ENCODE results near the gene KDM6B. TPM values are rescaled to one million over a fixed set of nuclear protein-coding genes. Genes with fewer than 3 reads are reported as not detected.
A peak's percentile ranks its signal among the peaks of the same experiment; 100 is the strongest.

Gene KDM6B
- total RNA-seq, 4 donors from 2014 or later = 7.5 to 10.8 (median 9.7) TPM

DNA sequence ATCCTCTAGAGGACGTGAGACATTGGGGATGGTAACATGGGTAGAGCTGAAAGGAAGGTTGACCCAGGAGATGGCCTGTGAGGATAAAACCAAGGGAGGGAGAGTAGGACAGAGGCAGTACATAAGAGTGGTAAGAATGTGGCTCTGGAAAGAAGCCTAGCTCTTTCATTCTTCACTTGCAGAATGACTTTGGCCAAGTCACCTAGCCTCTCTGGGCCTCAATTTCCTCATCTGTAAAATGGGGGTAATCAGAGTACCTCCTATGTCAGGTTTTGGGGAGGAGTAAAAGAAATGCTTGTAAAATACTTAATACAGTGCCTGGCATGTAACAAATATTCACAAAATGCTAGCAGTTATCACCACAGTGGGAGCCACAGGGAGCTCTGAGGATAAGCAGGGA is 6.9 kb downstream of the KDM6B start:
- no peaks in the 10 kb centered on the region for H3K27me3 ChIP-seq
- no peaks in the 10 kb centered on the region for H3K9me3 ChIP-seq
- WGBS, 2 donors = 27 to 42% methylated on average over 1 of the region's 1 CpG
- DNase-seq (ENCODE audit: low spot score in 2 of 2) = no peak
- H3K4me3 ChIP-seq = peak overlapping the region in 2 of 4 donors; percentile 63 to 77
- peaks cover 0 to 75% (median 46%) of the 10 kb centered on the region in 4 donors for H3K4me1 ChIP-seq
- no peak for TF ChIP-seq POLR2A (IDR thresholded peaks at IDR 0.05)
- no peak for TF ChIP-seq CTCF (IDR thresholded peaks at IDR 0.05)
- TF ChIP-seq EP300 (IDR thresholded peaks at IDR 0.05) = no peak
- H3K27ac ChIP-seq = peak overlapping the region; percentile 93 to 99 (median 96)
- peaks cover 0 to 4% (median 0%) of the 10 kb centered on the region in 3 donors for H3K36me3 ChIP-seq

- no peaks in the 10 kb centered on the region for H3K27me3 ChIP-seq
- peak overlapping the region; percentile 59 to 77 (median 63) for H3K4me3 ChIP-seq
- H3K4me1 ChIP-seq = peaks cover 0 to 76% (median 42%) of the 10 kb centered on the region in 4 donors
- peak; percentile 78 to 79 for DNase-seq (ENCODE audit: low spot score in 2 of 2)
- no peaks in the 10 kb centered on the region for H3K9me3 ChIP-seq
- peaks cover 0 to 10% (median 0%) of the 10 kb centered on the region in 3 donors for H3K36me3 ChIP-seq
- TF ChIP-seq EP300 (IDR thresholded peaks at IDR 0.05) = no peak
- TF ChIP-seq POLR2A (IDR thresholded peaks at IDR 0.05) = peak in 1 of 2 donors; percentile 53
- peak in 2 of 5 experiments; percentile 21 to 29 for TF ChIP-seq CTCF (IDR thresholded peaks at IDR 0.05)
- 2 to 4% methylated on average over 14 to 25 of the region's 34 CpGs for WGBS, 2 donors
- H3K27ac ChIP-seq = peak overlapping the region; percentile 93 to 99 (median 96)
Observed at GRCh38 chr17:7841396-7841914, 7.4 kb downstream of the KDM6B start.

- H3K4me1 ChIP-seq = peaks cover 0 to 73% (median 37%) of the 10 kb centered on the region in 4 donors
- no peaks in the 10 kb centered on the region for H3K27me3 ChIP-seq
- no peaks in the 10 kb centered on the region for H3K9me3 ChIP-seq
- H3K27ac ChIP-seq = peak overlapping the region; percentile 93 to 99 (median 96)
- peaks cover 0 to 15% (median 0%) of the 10 kb centered on the region in 3 donors for H3K36me3 ChIP-seq
- WGBS, 2 donors = 0 to 2% methylated on average over 25 to 42 of the region's 46 CpGs
- peak overlapping the region; percentile 59 to 77 (median 63) for H3K4me3 ChIP-seq
- TF ChIP-seq POLR2A (IDR thresholded peaks at IDR 0.05) (no peak), EP300 (IDR thresholded peaks at IDR 0.05) (peak; percentile 51 to 78), CTCF (IDR thresholded peaks at IDR 0.05) (peak in 3 of 5 experiments; percentile 2 to 43 (median 33))
- peak; percentile 85 to 89 for DNase-seq (ENCODE audit: low spot score in 2 of 2)
Observed at GRCh38 chr17:7841915-7842379, 7.9 kb downstream of the KDM6B start.

GRCh38 chr17:7842380-7843256 is 8.6 kb downstream of the KDM6B start:
- Histone ChIP-seq H3K4me3 (peak overlapping the region; percentile 59 to 77 (median 63)), H3K36me3 (peaks cover 0 to 22% (median 5%) of the 10 kb centered on the region in 3 donors), H3K27ac (peak overlapping the region; percentile 93 to 99 (median 96)), H3K9me3 (no peaks in the 10 kb centered on the region), H3K27me3 (no peaks in the 10 kb centered on the region), H3K4me1 (peaks cover 0 to 66% (median 30%) of the 10 kb centered on the region in 4 donors)
- 0% methylated on average over 47 of the region's 47 CpGs for WGBS, 2 donors
- TF ChIP-seq EP300 (IDR thresholded peaks at IDR 0.05) (peak in 1 of 2 donors; percentile 79), POLR2A (IDR thresholded peaks at IDR 0.05) (peak in 1 of 2 donors; percentile 45), CTCF (IDR thresholded peaks at IDR 0.05) (peak in 1 of 5 experiments; percentile 13)
- DNase-seq (ENCODE audit: low spot score in 2 of 2) = peak; percentile 55 to 79
